ENCODE results near the gene OR2C1. TPM values are rescaled to one million over a fixed set of nuclear protein-coding genes. Genes with fewer than 3 reads are reported as not detected.

Gene OR2C1
- total RNA-seq, 2 donors from 2014 or later = not detected

- intact Hi-C loops (cut with DNase I) = no loop called here
- no peak overlapping the region for H3K9ac ChIP-seq (ENCODE audit: low read depth in 2 of 2, low read length in 2 of 2)
- no peaks in the 10 kb centered on the region for H3K4me1 ChIP-seq
- TF ChIP-seq CTCF (IDR thresholded peaks at IDR 0.05) = no peak
- DNase-seq = no peak
- no peaks in the 10 kb centered on the region for H3K27me3 ChIP-seq
- no peak overlapping the region for H3K27ac ChIP-seq
- H3K4me3 ChIP-seq = no peak overlapping the region
- no peaks in the 10 kb centered on the region for H3K9me3 ChIP-seq
- H3K36me3 ChIP-seq = no peaks in the 10 kb centered on the region
Observed at GRCh38 chr16:3327514-3327913, 28.2 kb upstream of the OR2C1 start.

GRCh38 chr16:3328104-3328503 is 27.6 kb upstream of the OR2C1 start:
- H3K9me3 ChIP-seq = no peaks in the 10 kb centered on the region
- H3K4me1 ChIP-seq = no peaks in the 10 kb centered on the region
- H3K9ac ChIP-seq (ENCODE audit: low read depth in 2 of 2, low read length in 2 of 2) = no peak overlapping the region
- no peak overlapping the region for H3K4me3 ChIP-seq
- DNase-seq = no peak
- no peaks in the 10 kb centered on the region for H3K27me3 ChIP-seq
- no peaks in the 10 kb centered on the region for H3K36me3 ChIP-seq
- intact Hi-C loops (cut with DNase I) = no loop called here
- TF ChIP-seq CTCF (IDR thresholded peaks at IDR 0.05) = no peak
- no peak overlapping the region for H3K27ac ChIP-seq

- H3K4me1 ChIP-seq = no peaks in the 10 kb centered on the region
- no peaks in the 10 kb centered on the region for H3K27me3 ChIP-seq
- DNase-seq = peak; percentile 68
- no peaks in the 10 kb centered on the region for H3K9me3 ChIP-seq
- no peak overlapping the region for H3K27ac ChIP-seq
- H3K9ac ChIP-seq (ENCODE audit: low read depth in 2 of 2, low read length in 2 of 2) = no peak overlapping the region
- H3K36me3 ChIP-seq = no peaks in the 10 kb centered on the region
- intact Hi-C loops (cut with DNase I) = no loop called here
- no peak overlapping the region for H3K4me3 ChIP-seq
- no peak for TF ChIP-seq CTCF (IDR thresholded peaks at IDR 0.05)
Observed at GRCh38 chr16:3328643-3329042, 27.0 kb upstream of the OR2C1 start.

- TF ChIP-seq CTCF (IDR thresholded peaks at IDR 0.05) = no peak
- Histone ChIP-seq H3K27me3 (no peaks in the 10 kb centered on the region), H3K27ac (no peak overlapping the region), H3K4me3 (no peak overlapping the region), H3K9ac (ENCODE audit: low read depth in 2 of 2, low read length in 2 of 2) (no peak overlapping the region), H3K36me3 (no peaks in the 10 kb centered on the region), H3K9me3 (no peaks in the 10 kb centered on the region), H3K4me1 (no peaks in the 10 kb centered on the region)
- intact Hi-C loops (cut with DNase I) = no loop called here
- no peak for DNase-seq
Observed at GRCh38 chr16:3346041-3346440, 9.6 kb upstream of the OR2C1 start.

- Histone ChIP-seq H3K4me3 (no peak overlapping the region), H3K27ac (no peak overlapping the region), H3K27me3 (no peaks in the 10 kb centered on the region), H3K36me3 (no peaks in the 10 kb centered on the region), H3K4me1 (no peaks in the 10 kb centered on the region), H3K9ac (ENCODE audit: low read depth in 2 of 2, low read length in 2 of 2) (no peak overlapping the region), H3K9me3 (no peaks in the 10 kb centered on the region)
- intact Hi-C loops (cut with DNase I) = no loop called here
- no peak for DNase-seq
- no peak for TF ChIP-seq CTCF (IDR thresholded peaks at IDR 0.05)
Observed at GRCh38 chr16:3347586-3347985, 8.1 kb upstream of the OR2C1 start.
